ENCODE data around the gene SMOC2. TPM values are rescaled to one million over a fixed set of nuclear protein-coding genes. Genes with fewer than 3 reads are reported as not detected.

The SMOC2 gene
- total and polyA plus RNA-seq, 4 donors: 1.3 to 6.4 (median 4.6) TPM

- DNase-seq: no peak
- H3K27ac ChIP-seq (ENCODE audit: low read depth in 1 of 2, low read length in 1 of 2): no peak overlapping the region
- TF ChIP-seq CTCF (IDR thresholded peaks at IDR 0.05; ENCODE audit: control extremely low read depth, extremely low read depth): no peak
- H3K4me3 ChIP-seq: no peak overlapping the region
- H3K9ac ChIP-seq (ENCODE audit: insufficient read depth in 1 of 2, low read length in 2 of 2): no peak overlapping the region
- H3K27me3 ChIP-seq (ENCODE audit: control insufficient read depth in 3 of 3, insufficient read depth in 3 of 3, low read length in 2 of 3): peaks cover 17 to 48% (median 42%) of the 10 kb centered on the region in 3 donors
- peaks cover 0 to under 1% (median 0%) of the 10 kb centered on the region in 4 donors for H3K9me3 ChIP-seq (ENCODE audit: control insufficient read depth in 4 of 4, insufficient read depth in 3 of 4, low read length in 3 of 4)
- H3K4me1 ChIP-seq (ENCODE audit: control insufficient read depth in 5 of 5, insufficient read depth in 5 of 5, low read length in 5 of 5): peaks cover 0 to 20% (median 0%) of the 10 kb centered on the region in 5 donors
- 64 to 74% methylated on average over 4 of the region's 4 CpGs for WGBS, 2 donors
- ATAC-seq (ENCODE audit: insufficient read depth, low FRiP score): no peak
- H3K36me3 ChIP-seq (ENCODE audit: control insufficient read depth in 4 of 4, insufficient read depth in 4 of 4, low read length in 4 of 4): no peaks in the 10 kb centered on the region
These were observed 2.0 kb upstream of the SMOC2 start for GRCh38 chr6:168438783-168439520.

- no peak for DNase-seq
- ATAC-seq (ENCODE audit: insufficient read depth, low FRiP score): no peak
- TF ChIP-seq CTCF (IDR thresholded peaks at IDR 0.05; ENCODE audit: control extremely low read depth, extremely low read depth): no peak
- Histone ChIP-seq H3K4me1 (ENCODE audit: control insufficient read depth in 5 of 5, insufficient read depth in 5 of 5, low read length in 5 of 5) (peaks cover 0 to 20% (median 0%) of the 10 kb centered on the region in 5 donors), H3K9me3 (ENCODE audit: control insufficient read depth in 4 of 4, insufficient read depth in 3 of 4, low read length in 3 of 4) (no peaks in the 10 kb centered on the region), H3K27ac (ENCODE audit: low read depth in 1 of 2, low read length in 1 of 2) (no peak overlapping the region), H3K4me3 (no peak overlapping the region), H3K27me3 (ENCODE audit: control insufficient read depth in 3 of 3, insufficient read depth in 3 of 3, low read length in 2 of 3) (peaks cover 23 to 53% (median 50%) of the 10 kb centered on the region in 3 donors), H3K9ac (ENCODE audit: insufficient read depth in 1 of 2, low read length in 2 of 2) (no peak overlapping the region), H3K36me3 (ENCODE audit: control insufficient read depth in 4 of 4, insufficient read depth in 4 of 4, low read length in 4 of 4) (no peaks in the 10 kb centered on the region)
- WGBS, 2 donors: 36 to 40% methylated on average over 8 of the region's 8 CpGs
These were observed 1.1 kb upstream of the SMOC2 start for GRCh38 chr6:168439794-168440450.

GRCh38 chr6:168441434-168442391 is 729 bp downstream of the SMOC2 start:
- DNase-seq: no peak
- peaks cover 23 to 55% (median 52%) of the 10 kb centered on the region in 3 donors for H3K27me3 ChIP-seq (ENCODE audit: control insufficient read depth in 3 of 3, insufficient read depth in 3 of 3, low read length in 2 of 3)
- no peak overlapping the region for H3K27ac ChIP-seq (ENCODE audit: low read depth in 1 of 2, low read length in 1 of 2)
- ATAC-seq (ENCODE audit: insufficient read depth, low FRiP score): no peak
- no peak for TF ChIP-seq CTCF (IDR thresholded peaks at IDR 0.05; ENCODE audit: control extremely low read depth, extremely low read depth)
- WGBS, 2 donors: 3 to 4% methylated on average over 73 to 87 of the region's 87 CpGs
- no peaks in the 10 kb centered on the region for H3K9me3 ChIP-seq (ENCODE audit: control insufficient read depth in 4 of 4, insufficient read depth in 3 of 4, low read length in 3 of 4)
- no peaks in the 10 kb centered on the region for H3K36me3 ChIP-seq (ENCODE audit: control insufficient read depth in 4 of 4, insufficient read depth in 4 of 4, low read length in 4 of 4)
- peak overlapping the region; percentile 4 for H3K4me3 ChIP-seq
- H3K9ac ChIP-seq (ENCODE audit: insufficient read depth in 1 of 2, low read length in 2 of 2): no peak overlapping the region
- H3K4me1 ChIP-seq (ENCODE audit: control insufficient read depth in 5 of 5, insufficient read depth in 5 of 5, low read length in 5 of 5): peaks cover 0 to 20% (median 0%) of the 10 kb centered on the region in 5 donors

Data from lung (tissue), 12 donors.